Middle frontal gyrus (tissue), 1 donor: ENCODE measurements around the gene PAXX.
A peak's percentile ranks its signal among the peaks of the same experiment; 100 is the strongest.

Source experiments
- DNase-seq: peaks from one replicate; pipeline ENCODE4 v3.0.0-alpha.2; 2015; ENCODE audit warnings: low spot score; ENCODE audit errors: extremely low spot score

The PAXX gene

GRCh38 chr9:136991993-136992818, at the start of gene PAXX:
TSS of gene PAXX (plus strand) at chr9:136992422. CDS start at chr9:136992444, 22 bp downstream.
- DNase-seq, result peak; percentile 83

GRCh38 chr9:136942881-136943230, 49.4 kb upstream of the PAXX start:
- DNase-seq, result no peak

- DNase-seq, result no peak
Observed at GRCh38 chr9:136943291-136944211, 48.7 kb upstream of the PAXX start.

GRCh38 chr9:136944212-136944518, 48.1 kb upstream of the PAXX start:
- no peak for DNase-seq

GRCh38 chr9:136944519-136945332, 47.5 kb upstream of the PAXX start, which contains the start of the genes C8G and FBXW5:
TSS of gene C8G (plus strand) at chr9:136945243. CDS start at chr9:136945321, 78 bp downstream.
TSS of gene FBXW5 (minus strand) at chr9:136944738. CDS start at chr9:136944083, 655 bp downstream.
- peak; percentile 92 for DNase-seq

GRCh38 chr9:136945333-136946227, 46.6 kb upstream of the PAXX start:
- DNase-seq, result no peak

- DNase-seq, result no peak
Observed at GRCh38 chr9:136946228-136947027, 45.8 kb upstream of the PAXX start.

- DNase-seq, result no peak
Observed at GRCh38 chr9:136947028-136947891, 45.0 kb upstream of the PAXX start.

GRCh38 chr9:136947955-136948510, 44.2 kb upstream of the PAXX start:
- DNase-seq, result no peak

GRCh38 chr9:136949239-136949816, 42.9 kb upstream of the PAXX start:
- DNase-seq, result no peak

GRCh38 chr9:136949817-136950655, 42.2 kb upstream of the PAXX start:
- peak; percentile 88 for DNase-seq

GRCh38 chr9:136950656-136951276, 41.5 kb upstream of the PAXX start:
- DNase-seq, result no peak

GRCh38 chr9:136951541-136952320, 40.5 kb upstream of the PAXX start, which contains the start of gene LCN12:
TSS of gene LCN12 (plus strand) at chr9:136952273. CDS start at chr9:136952328, 55 bp downstream.
- DNase-seq, result no peak

- DNase-seq, result no peak
Observed at GRCh38 chr9:136952321-136952850, 39.8 kb upstream of the PAXX start.
